GM12878 (cell line): ENCODE results near the gene MYCBP. TPM values are rescaled to one million over a fixed set of nuclear protein-coding genes. Genes with fewer than 3 reads are reported as not detected.

ENCODE experiments used
- ATAC-seq: fragments of 200-7000 bp; cut with Tn5 transposase; 3 replicates; pipeline ENCODE4 v1.9.1; 2020; ENCODE audit warnings: mild to moderate bottlenecking, moderate library complexity
- BruUV-seq: library from RNA; stranded (reverse); fragments of 400-500 nt; replicated peaks from 2 replicates; lab custom pipeline; 2021; lab: Mats Ljungman, UMichigan
- CTCF ChIA-PET: fragments of 300-600 bp; sonication (Branson Sonifier 250); formaldehyde crosslinking; extraction: SDS; loops from one replicate; lab custom pipeline; 2021; ENCODE audit warnings: inconsistent platforms; lab: Yijun Ruan, JAX
- POLR2A ChIA-PET: fragments of 350-600 bp; formaldehyde crosslinking; extraction: SDS; loops from one replicate; lab custom pipeline; 2021; ENCODE audit warnings: inconsistent platforms; lab: Charles Lee
- RAD21 ChIA-PET: fragments of 300-600 bp; sonication (Branson Sonifier 250); formaldehyde crosslinking; loops from one replicate; lab custom pipeline; 2023; ENCODE audit warnings: antibody characterized with exemption; ENCODE audit not compliant: unreplicated experiment; lab: Charles Lee
- SMC1A ChIA-PET: fragments of 300-600 bp; sonication (Branson Sonifier 250); formaldehyde crosslinking; loops from one replicate; lab custom pipeline; 2023; ENCODE audit not compliant: unreplicated experiment, uncharacterized antibody; lab: Charles Lee
- DNase-seq: peaks from one replicate; pipeline ENCODE4 v3.0.0-alpha.2; 2011; ENCODE audit warnings: low read depth, low spot score
- FAIRE-seq: peaks from 3 replicates; lab custom pipeline; 2011; peaks lifted over from hg19 to GRCh38; lab: Jason Lieb, UNC
- H2AFZ ChIP-seq: 2 replicates; pipeline ENCODE4 v1.6.0; 2011; ENCODE audit warnings: low read depth, low read length, control low read depth; ENCODE audit not compliant: control insufficient read depth
- H3K27ac ChIP-seq: 2 replicates; pipeline ENCODE4 v1.5.1; 2011; ENCODE audit warnings: control low read depth; ENCODE audit not compliant: control insufficient read depth, insufficient read depth
- H3K27me3 ChIP-seq, 2 experiments: replicated peaks in 1 of 2; 2 replicates each; pipeline versions ENCODE4 v1.6.0 to v1.6.1; 2011; ENCODE audit warnings: low read length in 1 of 2; ENCODE audit not compliant: control insufficient read depth in 2 of 2, insufficient read depth in 2 of 2
- H3K36me3 ChIP-seq, 2 experiments: 2 replicates each; pipeline ENCODE4 v1.5.1; 2011; ENCODE audit warnings: low read length in 1 of 2; ENCODE audit not compliant: control insufficient read depth in 2 of 2, insufficient read depth in 2 of 2
- H3K4me1 ChIP-seq: 2 replicates; pipeline ENCODE4 v1.6.1; 2011; ENCODE audit warnings: mild to moderate bottlenecking, low read length, moderate library complexity, mixed read lengths; ENCODE audit not compliant: control insufficient read depth, insufficient read depth
- H3K4me2 ChIP-seq: 2 replicates; pipeline ENCODE4 v1.6.0; 2011; ENCODE audit warnings: control low read depth; ENCODE audit not compliant: control insufficient read depth, insufficient read depth
- H3K4me3 ChIP-seq: fragments of 200-600 bp; sonication (generic); 2 replicates; pipeline ENCODE4 v1.5.1; 2016
- H3K79me2 ChIP-seq: 2 replicates; pipeline ENCODE4 v1.6.0; 2011; ENCODE audit warnings: low read length; ENCODE audit not compliant: control insufficient read depth, insufficient read depth
- H3K9ac ChIP-seq: 2 replicates; pipeline ENCODE4 v1.8.0; 2011; ENCODE audit warnings: low read length, control low read depth, mixed read lengths; ENCODE audit not compliant: control insufficient read depth, insufficient read depth
- H3K9me3 ChIP-seq: replicated peaks from 3 replicates; pipeline ENCODE4 v1.5.1; 2011; ENCODE audit warnings: mild to moderate bottlenecking, low read length; ENCODE audit not compliant: control insufficient read depth, insufficient read depth
- H4K20me1 ChIP-seq: 2 replicates; pipeline ENCODE4 v1.6.0; 2011; ENCODE audit not compliant: control insufficient read depth, insufficient read depth
- CTCF ChIP-seq, 3 experiments: IDR thresholded peaks in 2 of 3; conservative IDR thresholded peaks in 1 of 3; 2 replicates each; pipeline ENCODE4 v1.5.1; 2011; ENCODE audit warnings: low read depth in 3 of 3, low read length in 3 of 3, mild to moderate bottlenecking in 3 of 3, control low read depth in 2 of 3, moderate library complexity in 2 of 3, inconsistent platforms in 1 of 3, mixed read lengths in 1 of 3; ENCODE audit not compliant: control insufficient read depth in 2 of 3, insufficient read depth in 1 of 3; ENCODE audit errors: extremely low read depth in 1 of 3
- HCFC1 ChIP-seq: fragments of 150-350 bp; IDR thresholded peaks from 2 replicates; pipeline ENCODE4 v1.6.1; 2014; ENCODE audit warnings: low read length
- RB1 ChIP-seq: fragments of 450-650 bp; formaldehyde crosslinking; IDR thresholded peaks from 2 replicates; pipeline ENCODE4 v1.6.1; 2017; ENCODE audit warnings: mild to moderate bottlenecking, borderline replicate concordance
- SMC3 ChIP-seq: IDR thresholded peaks from 2 replicates; pipeline ENCODE4 v1.6.1; 2011; ENCODE audit warnings: low read length, improper control_type of control experiment, borderline replicate concordance
- SPI1 ChIP-seq: IDR thresholded peaks from 2 replicates; pipeline ENCODE4 v1.6.1; 2011; ENCODE audit warnings: low read depth, mild to moderate bottlenecking, low read length, moderate library complexity, borderline replicate concordance; ENCODE audit not compliant: insufficient read depth
- ZNF207 ChIP-seq: fragments of 450-650 bp; IDR thresholded peaks from 2 replicates; pipeline ENCODE4 v1.6.1; 2014; ENCODE audit warnings: antibody characterized with exemption, mild to moderate bottlenecking, borderline replicate concordance
- WGBS: methylation state at CpG from one replicate; pipeline ENCODE4 v1.1.6; 2016; ENCODE audit warnings: low lambda C conversion rate; ENCODE audit not compliant: insufficient replicate concordance, insufficient coverage; ENCODE audit errors: missing lambda C conversion rate; 5-methylcytosine and 5-hydroxymethylcytosine counted together
- in situ Hi-C: fragments of 300-500 bp; cut with MboI; formaldehyde crosslinking; loops from 9 replicates; pipeline ENCODE4 v1.14.3; 2018; ENCODE audit warnings: mixed read lengths
- intact Hi-C: fragments of 100-400 bp; cut with micrococcal nuclease; formaldehyde crosslinking; loops from one replicate; pipeline ENCODE4 v1.14.2; 2022; ENCODE audit not compliant: unreplicated experiment
- polyA plus RNA-seq, 11 experiments: library from polyadenylated mRNA; depleted of rRNA in 4 of 11; unstranded in 6 of 11; stranded (reverse) in 5 of 11; fragments of >200 nt; fragmentation: Nextera tagmentation in 4 of 11; fragmentation: Illumina TruSeq in 1 of 11; extraction: Ambion mirVana in 4 of 11; extraction: Trizol in 1 of 11; gene quantifications; 1 replicate in 1 of 11; 2 replicates in 10 of 11; pipeline versions ENCODE4 v1.2.1 to v1.2.3, GENCODE V29; 2011 to 2016; ENCODE audit warnings: inconsistent platforms in 2 of 11, missing spikeins in 2 of 11, low read depth in 1 of 11
- total RNA-seq, 4 experiments: library from RNA; depleted of rRNA in 3 of 4; stranded (reverse); fragments of >200 nt in 3 of 4; fragmentation: Illumina TruSeq in 1 of 4; extraction: Trizol in 1 of 4; gene quantifications; 2 replicates each; pipeline versions ENCODE4 v1.2.1 to v1.2.3, GENCODE V29; 2013 to 2021

MYCBP gene
- total and polyA plus RNA-seq, 10 of the 15 experiments (the other 5 are each of a cell fraction or from before 2014, with no cell fraction given) = 26.1 to 210 (median 43.1) TPM

GRCh38 chr1:38892976-38893375, 19.8 kb upstream of the MYCBP start (continued):
- TF ChIP-seq SPI1 (no peak), ZNF207 (no peak)

GRCh38 chr1:38891753-38892152, 18.6 kb upstream of the MYCBP start:
- POLR2A ChIA-PET = no interaction called here
- BruUV-seq = no TSS peak
- in situ Hi-C loops = no loop called here

More at GRCh38 chr1:38891753-38892152, 18.6 kb upstream of the MYCBP start:
- DNase-seq (no peak), FAIRE-seq (no peak), ATAC-seq (no peak)
- ChIA-PET CTCF (no interaction called here), SMC1A (interaction anchor here (1.5 kb wide), 1 partner anchor 200 kb away, joined by 3 read pairs; no protein-coding TSS in a partner anchor), RAD21 (no interaction called here)
- H3K27ac ChIP-seq = no peak overlapping the region
- no peaks in the 10 kb centered on the region for H3K36me3 ChIP-seq
- H2AFZ ChIP-seq = no peak overlapping the region
- H4K20me1 ChIP-seq = no peaks in the 10 kb centered on the region
- no peak overlapping the region for H3K9ac ChIP-seq
- intact Hi-C loops = no loop called here
- no peaks in the 10 kb centered on the region for H3K79me2 ChIP-seq
- WGBS = 100% methylated on average over 1 of the region's 1 CpG
- H3K4me1 ChIP-seq = no peaks in the 10 kb centered on the region
- H3K27me3 ChIP-seq = no peaks in the 10 kb centered on the region
- H3K4me3 ChIP-seq = no peak overlapping the region
- H3K9me3 ChIP-seq = no peaks in the 10 kb centered on the region
- no peak for TF ChIP-seq HCFC1
- peak; percentile 16; the same call in 1 of the 2 replicates for TF ChIP-seq SMC3
- TF ChIP-seq RB1 = no peak
- peak in 1 of 3 experiments; percentile 17; a peak in 1 of 6 replicates for TF ChIP-seq CTCF (IDR thresholded peaks at IDR 0.05 in 2 of 3, conservative IDR thresholded peaks at IDR 0.05 in 1 of 3; ENCODE audit: control insufficient read depth in 2 of 3, extremely low read depth in 1 of 3, insufficient read depth in 1 of 3, low read depth in 3 of 3, low read length in 3 of 3)
- H3K4me2 ChIP-seq = no peak overlapping the region
